GM21737 (cell line): ENCODE data around the gene ABCG1.
A peak's percentile ranks its signal among the peaks of the same experiment; 100 is the strongest.

ENCODE experiments used
- ATAC-seq: cut with Tn5 transposase; IDR thresholded peaks from one replicate; pipeline ENCODE4 v1.9.1; 2021; ENCODE audit warnings: mild to moderate bottlenecking, moderate library complexity; ENCODE audit not compliant: unreplicated experiment

Gene ABCG1

DNA sequence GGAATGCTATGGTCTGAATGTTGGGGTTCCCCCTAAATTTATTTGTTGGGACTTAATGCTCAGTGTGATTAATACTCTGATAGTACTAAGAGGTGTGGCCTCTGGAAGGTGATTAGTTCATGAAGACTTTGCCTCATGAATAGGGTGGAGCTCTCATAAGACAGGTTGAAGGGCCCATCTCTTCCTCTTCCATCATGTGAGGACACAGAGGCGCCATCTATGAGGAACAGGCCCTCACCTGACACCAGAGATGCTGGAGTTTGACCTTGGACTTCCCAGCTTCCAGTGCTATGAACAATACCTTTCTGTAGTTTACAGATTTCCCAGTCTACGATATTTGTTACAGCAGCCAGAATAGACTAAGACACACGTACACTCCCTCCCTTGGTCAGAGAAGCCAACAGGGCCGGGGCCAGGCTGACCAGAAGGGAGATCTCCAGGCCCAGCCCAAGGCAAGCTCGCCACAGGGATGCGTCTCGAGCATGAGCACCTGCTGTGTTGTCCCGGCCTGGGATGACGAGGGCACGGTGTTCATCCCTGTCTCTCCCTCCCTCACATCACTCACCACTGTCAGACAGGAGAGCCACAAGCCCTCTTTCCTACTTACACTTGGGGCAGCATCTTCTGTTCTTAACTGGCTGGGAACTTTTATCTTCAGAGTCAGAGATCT lies 4.7 kb upstream of the ABCG1 start:
- ATAC-seq: no peak

DNA sequence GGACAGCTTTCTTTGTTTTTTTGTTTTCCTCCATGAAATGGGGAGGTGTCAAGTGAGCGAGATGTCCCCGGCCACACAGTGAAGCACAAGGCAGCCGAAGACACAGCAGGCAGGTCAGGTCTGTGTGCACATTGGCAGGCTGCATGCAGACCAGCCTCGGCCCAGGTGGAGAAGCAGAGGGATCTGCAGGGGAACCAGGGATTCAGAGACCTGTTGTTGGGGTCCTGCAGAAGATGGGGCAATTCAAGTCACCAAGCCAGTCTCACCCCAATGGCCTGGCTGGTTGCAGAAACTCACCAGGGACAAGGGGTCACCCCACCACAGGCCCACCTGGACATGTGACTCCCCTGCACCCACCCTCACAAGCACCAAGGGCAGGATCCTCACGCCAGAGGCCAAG lies 4.0 kb upstream of the ABCG1 start:
- ATAC-seq: no peak

DNA sequence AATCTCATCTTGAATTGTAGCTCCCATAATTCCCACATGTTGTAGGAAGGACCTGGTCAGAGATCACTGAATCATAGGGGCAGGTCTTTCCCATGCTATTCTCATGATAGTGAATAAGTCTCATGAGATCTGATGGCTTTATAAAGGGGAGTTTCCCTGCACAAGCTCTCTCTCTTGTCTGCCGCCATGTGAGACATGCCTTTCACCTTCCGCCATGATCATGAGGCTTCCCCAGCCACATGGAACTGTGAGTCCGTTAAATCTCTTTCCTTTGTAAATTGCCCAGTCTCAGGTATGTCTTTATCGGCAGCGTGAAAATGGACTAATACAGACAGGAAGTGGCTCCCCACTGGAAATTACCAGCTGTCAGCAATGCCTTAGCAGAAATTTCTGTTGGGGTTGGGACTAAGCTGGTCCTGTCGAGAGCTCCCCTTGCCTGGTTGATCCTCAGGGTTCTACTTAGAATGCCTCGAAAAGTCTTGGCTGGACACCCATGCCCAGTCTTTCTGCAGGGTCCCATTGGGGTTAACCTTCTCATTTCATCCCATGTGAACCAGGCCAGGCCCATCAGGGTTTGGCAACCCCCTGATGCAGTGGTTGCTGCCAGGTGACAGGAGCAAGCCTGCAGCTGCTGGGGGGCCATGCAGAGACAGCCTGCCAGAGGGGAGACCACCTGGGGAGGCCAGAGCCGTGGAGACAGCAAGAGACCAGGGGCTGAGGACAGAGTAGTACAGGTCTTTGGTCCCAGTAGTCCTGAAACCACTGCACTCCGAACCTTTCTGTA lies 2.8 kb upstream of the ABCG1 start:
- no peak for ATAC-seq

DNA sequence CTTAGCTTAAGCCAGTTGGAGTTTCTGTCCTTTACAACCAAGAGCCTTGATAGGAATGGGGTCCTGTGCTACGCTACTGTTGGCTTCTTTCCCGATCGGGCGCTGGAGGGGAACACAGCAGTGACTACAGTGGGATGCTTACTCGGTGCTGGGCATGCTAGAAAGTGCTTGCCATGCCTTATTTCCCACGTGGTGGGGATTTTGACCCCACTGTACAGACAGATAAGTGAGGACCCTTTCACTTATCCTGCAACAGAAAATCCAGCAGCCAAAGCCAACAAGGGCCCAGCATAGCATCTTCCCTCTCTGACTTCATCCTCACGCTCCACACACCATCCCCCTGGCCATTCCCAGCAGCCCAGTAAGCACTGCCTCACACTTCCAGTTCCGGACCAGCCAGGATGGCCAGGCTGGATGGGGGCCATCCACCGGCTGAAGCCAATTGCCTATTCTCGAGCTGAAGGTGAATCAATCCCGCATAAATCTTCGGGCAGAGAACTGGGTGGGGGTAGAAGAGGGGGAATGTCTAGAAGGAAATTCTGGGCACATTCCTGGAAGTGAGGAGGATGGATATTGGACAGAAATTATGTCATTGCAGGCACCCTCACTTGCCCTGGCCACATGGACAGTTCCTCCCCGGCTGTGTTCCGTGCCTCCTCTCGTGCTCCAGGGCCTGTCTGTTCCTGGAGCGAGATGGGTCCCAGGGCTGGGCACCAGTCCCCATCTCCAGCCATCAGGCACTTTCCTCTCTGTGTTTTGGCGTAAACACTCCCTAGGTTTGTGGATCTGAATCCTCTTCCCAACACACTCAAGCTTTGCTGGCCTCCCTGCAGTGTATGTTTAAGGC lies 2.0 kb upstream of the ABCG1 start:
- ATAC-seq: no peak

DNA sequence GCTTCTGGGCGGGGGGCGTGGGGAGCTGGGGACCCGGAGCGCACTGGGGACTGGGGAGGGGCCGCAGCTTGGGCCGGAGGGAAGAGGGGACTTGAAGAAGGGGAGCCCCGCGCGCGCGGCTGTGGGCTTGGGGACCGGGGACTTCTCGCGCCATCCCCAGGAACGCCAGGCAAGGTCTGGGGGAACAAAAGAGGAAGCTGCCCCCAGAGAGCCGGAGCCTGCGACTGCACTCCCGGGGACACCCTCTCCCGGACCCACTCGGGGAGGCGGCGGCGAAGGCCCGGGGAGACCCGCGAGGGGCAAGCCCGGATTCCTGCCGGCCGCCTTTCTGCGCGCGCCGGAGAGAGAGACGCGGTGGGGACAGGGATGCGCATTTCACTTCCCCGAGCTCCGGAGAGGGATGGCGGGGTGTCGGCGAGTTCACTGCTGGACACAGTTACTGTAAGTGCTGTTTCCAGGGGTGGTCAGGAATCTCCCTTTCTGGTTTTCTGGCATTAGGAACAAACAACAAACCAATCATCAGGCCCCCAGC lies 732 bp downstream of the ABCG1 start:
- ATAC-seq: no peak

DNA sequence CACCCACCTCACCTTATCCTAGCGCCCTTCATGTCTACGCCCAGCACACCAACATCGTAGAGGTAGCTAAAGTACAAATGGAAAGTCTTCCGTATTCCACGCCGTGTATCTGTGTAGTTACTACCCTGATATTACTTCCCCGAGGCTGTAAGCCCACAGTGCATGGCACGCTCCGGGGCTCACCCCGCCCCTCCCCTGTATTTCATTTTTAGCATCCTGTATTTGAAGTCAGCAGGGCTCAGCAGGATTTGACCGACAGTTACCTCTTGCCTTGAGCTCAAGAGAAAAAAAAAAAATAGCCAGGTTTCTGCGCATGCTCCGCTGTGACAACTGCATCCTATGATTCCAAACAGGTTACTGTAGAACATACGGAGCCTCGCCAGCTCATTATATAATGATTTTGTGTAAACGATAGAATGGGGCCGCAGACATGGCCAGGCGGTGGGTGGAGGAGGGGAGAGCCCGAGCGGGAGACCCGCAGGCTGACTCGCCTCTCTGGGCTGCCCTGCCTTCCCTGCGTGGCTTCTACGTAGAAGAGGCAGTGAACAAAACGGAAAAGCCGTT lies 1.3 kb downstream of the ABCG1 start:
- no peak for ATAC-seq

DNA sequence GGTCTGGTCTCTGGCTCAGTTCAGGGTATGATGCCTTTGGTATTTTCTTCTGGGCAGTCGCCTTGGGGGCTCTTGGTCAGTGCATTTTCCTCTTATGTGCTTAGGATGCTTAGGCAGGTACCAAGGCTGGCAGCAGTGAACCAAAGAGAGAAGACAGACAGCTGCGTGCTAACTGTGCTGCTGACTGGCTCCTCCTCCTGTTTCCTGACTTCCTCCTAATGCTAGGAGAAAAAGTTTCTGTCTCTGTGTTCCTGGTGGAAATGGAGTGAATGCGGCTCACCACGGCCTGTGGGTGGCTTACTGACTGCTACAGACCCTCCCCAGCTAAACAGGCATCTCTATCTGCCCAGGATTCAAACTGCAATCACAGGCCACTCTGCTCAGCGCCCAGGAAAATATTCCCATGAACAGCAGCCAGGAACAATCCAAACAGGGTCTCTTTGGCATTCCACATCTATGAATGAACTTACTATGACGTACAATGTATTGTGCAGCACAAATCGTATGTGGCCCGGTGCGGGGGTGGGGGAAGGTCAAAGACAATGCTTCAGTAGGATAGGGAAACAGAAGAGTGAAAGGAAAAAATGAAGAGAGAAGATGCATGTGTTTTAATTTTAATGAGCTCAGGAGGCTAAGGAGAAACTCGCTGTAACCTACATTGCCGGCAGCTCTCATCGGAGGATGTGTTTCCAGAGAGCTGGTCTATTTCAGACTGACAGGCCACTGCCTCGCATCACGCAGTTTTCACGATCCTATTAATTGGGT lies 2.8 kb downstream of the ABCG1 start:
- no peak for ATAC-seq

DNA sequence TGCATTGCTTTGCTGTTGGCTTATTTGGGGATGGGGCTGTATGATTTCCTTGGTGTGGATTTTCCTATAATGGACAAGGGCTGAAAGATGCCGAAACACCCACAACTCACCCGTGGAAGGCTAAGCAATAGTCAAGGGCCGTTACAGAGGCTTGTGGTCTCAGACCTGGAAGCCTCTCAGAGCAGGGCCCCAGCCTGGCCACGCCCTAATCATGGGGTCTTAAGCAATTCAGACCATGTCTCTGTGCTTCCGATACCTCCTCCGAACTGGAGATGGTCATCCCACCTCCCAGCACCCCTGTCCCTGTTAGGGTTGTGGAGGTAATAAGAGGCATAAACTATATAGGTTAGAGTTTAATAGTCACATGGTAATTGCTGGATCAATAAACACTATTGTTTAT lies 3.4 kb downstream of the ABCG1 start:
- no peak for ATAC-seq

DNA sequence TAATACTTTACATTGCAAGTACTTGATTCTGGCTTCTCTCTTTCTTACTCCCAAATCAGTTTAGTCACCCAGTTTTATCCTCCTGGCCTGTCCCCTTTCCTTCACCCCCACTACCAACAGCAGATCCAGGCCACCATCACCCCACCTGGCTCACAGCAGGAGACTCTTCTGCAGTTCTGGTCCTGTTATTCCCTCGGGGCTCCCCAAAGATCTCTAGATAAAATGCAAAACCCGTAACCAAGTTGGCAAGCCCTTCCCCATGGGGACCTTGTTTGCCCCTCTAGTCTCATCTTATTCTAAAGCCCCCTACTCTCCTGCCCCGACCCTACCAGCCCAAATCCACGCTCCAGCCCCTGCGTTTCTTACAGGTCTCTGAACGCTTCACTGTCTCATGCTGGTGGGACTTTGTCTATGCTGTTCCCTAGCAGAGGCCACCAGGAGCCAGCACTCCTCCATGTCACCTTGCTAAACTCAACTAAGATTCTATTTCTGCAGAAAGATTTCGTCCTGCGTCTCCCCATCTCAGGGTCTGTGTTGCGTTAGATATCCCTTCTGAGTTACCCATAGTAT lies 4.0 kb downstream of the ABCG1 start:
- ATAC-seq: no peak

DNA sequence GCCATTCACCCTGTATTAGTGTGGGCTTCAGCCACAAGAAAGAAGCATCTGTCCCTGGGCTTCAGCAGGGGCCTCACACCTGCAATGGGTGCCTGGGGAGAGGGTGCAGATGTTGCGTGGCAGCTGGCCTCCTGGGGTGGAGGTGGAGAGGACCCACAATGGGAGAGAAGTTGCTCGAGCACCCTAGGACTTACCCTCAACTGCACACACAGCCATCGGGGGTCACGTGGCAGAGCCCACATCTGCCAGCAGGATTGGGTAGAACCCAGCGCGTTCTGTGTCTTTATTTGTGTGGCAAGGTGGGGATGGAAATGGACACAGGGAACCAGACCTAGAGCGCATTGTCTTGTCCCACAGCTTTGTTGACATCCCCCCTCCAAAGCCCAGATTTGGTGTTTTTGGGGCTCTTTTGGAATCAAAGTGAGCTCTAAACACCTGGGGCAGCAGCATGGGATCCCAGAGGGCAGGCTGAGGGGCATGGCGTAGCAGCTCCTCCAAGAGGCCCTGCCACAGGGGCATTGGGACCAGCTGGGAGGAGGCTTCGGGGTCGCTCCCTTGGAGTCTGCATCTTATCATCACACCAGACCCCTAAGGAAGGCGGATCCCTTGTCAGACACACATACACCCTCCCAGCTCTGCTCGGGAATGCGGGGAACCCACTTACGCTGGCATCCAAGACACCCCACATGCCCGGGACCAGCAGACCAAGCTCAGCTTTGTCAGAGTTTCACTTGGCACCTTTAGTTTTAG lies 5.1 kb downstream of the ABCG1 start:
- ATAC-seq: no peak

DNA sequence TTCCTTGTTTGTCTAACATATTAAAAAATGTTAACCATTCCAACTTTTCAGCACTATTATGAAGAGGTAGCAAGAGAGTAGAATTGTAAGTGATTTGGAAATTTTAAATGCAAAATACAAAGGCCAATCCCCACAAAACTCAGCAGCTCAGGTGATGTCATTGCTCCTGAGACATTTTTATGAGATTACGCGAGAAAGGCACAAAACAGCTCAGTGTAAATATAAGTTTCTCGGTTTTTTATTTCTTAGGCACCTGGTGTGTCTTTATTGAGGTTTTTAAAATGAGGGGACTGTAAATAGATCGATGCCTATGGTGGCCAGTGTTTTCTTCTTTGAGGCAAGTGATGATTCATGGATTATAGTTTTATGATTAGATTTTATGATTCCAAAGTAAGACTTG lies 6.1 kb downstream of the ABCG1 start:
- ATAC-seq: no peak

DNA sequence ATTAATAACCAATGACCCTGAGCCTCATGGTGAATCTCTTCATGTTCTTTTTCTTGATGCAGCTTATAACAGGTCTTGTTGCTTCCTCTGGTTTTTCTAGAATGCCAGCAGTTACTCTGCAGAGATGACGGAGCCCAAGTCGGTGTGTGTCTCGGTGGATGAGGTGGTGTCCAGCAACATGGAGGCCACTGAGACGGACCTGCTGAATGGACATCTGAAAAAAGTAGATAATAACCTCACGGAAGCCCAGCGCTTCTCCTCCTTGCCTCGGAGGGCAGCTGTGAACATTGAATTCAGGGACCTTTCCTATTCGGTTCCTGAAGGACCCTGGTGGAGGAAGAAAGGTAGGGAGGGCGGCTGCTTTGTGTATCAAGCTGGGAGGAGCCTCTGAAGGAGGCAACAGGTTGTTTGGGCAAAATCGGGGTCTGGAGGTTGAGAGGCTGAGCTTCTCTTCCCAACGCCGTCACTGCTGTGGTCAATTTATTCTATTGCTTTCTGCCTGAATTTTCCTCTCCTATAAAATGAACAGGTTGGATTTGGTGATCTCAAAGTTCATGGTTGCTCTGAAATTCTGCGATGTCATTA lies 6.7 kb downstream of the ABCG1 start:
- no peak for ATAC-seq

DNA sequence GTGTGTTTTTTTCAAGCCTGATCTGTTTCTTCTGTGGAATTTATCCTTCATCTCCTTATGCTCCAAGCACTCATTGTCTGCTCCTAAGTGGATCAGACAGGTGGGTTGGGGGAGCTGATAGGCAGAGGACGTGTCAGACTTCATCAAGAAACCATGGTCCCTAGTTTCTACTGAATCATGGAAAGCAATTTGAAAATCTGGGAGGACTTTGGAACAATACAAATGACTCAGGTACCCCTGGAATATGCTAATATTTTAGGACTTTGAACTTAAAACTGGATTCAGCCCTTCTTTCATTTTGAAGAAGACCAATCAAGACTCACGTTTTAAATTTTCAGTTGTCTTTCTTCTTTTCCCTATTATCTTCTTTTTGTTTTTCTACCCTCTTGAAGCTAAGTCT lies 7.7 kb downstream of the ABCG1 start:
- ATAC-seq: no peak

DNA sequence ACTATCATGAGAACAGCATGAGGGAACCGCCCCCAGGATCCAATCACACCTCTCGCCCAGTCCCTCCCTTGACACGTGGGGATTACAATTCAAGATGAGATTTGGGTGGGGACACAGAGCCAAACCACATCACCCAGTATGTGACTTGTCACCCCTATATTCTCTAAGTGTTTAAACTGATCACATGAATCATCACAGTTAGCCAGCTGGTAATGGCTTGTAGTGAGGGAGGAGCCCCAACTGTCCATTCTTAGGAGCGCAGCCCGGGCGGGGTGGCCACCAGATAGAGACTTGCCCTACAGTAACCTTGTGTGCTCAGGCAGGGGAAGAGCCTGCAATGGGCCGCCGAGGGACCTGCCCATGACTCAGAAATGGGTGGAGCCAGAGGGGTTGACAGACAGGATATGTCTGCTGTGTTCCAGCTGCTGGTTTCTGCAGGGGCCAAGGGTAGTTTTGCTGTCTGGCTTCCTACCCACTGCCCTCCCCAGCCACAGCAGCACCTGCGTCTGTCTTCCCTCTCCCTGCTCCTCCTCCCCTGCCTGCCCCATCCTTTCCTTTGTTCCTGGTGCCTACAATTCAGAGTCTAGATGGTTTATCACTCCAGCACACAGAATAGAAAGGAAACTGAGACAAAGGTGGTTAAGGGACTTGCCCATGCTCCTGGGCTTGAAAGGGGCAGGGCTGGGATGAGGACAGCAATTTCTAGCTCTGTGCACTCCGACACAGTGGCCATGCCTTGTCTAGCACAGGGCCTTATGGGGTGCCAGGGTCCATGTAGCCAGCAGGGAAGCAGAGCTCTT lies 9.2 kb downstream of the ABCG1 start:
- peak; percentile 77 for ATAC-seq

DNA sequence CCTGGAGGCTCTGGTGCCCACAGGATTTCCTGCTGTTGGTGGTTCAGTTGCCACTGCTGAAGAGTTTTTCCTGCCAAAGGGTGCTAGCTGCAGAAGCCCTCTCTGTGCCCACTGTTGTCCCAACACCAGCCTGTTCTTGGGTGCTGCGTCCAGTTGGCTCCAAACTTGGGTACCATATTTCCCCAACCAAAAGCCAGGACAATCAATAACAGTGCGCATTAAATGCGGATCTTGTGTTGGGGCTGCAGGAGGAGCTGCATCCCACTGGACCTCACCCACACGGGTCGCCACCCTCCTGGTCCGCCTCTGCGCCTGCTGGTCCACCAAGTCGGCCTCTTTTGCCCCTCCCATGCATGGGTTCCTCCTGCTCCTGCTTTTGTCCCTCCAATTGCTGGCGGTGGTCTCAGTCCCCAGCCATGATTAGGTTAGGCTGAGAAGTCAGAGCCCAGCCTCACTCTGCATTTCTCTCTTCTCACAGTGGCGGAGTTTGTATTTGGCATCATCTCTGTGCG lies 9.8 kb downstream of the ABCG1 start:
- no peak for ATAC-seq

DNA sequence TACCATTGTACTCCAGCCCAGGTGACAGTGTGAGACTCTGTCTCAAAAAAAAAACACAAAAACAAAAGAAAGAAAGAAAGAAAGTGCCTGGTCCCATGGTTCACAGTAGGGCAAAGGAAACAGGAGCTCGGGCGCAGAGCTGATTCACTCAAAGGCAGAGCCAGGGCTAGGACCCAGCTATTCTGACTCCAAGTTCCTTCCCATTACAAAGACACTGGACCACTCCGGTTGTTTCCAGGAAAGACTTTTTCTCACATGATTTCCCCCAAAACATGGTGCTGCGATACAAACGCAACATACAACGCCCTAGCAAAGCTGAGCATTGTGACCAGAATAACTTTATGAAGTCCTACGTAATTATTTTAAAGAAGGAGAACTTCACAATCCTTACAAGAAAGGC lies 10.7 kb downstream of the ABCG1 start:
- no peak for ATAC-seq

DNA sequence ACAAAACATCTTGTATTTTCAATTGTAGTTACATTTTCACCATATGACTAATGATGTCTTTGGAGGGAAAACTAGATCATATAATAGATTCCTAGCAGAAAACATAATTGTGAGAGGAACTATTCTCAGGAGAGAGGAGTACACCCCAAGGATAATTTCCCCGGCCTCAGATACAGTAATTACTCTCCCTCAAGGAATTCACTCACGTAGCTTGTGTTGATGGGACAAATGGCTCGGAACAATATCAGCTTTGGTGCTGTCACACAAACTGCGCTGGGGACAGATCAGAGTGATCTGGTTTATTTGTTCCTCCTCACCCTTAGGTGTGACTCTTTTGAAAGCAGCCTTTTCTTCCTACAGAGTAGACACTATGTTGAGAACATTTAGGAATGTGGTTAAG lies 11.2 kb downstream of the ABCG1 start:
- no peak for ATAC-seq

DNA sequence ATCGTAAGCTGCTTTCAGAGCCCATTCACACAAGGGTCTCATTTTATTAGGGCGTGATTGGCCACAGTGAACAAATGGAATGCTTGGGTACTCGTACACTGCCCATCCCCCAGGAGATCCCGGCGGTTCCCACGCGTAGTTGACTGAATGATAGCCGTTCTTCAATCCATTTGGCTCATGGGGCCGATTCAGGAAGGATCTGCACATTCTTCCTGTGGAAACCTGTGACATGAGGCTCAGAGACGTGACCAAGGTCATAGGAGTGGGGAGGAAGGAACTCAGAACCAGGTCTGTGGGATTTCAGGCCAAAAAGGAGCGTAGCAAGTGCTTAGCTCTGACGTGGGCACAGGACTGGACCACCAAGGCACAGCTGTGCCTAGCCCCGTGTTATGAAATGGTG lies 11.7 kb downstream of the ABCG1 start:
- no peak for ATAC-seq
